Stomach (tissue), 4 donors: Measurements from ENCODE around the gene SLC27A6.
"Not testable (repeated sequence)": the region's sequence is repeated elsewhere in the genome, so short reads cannot be mapped to it uniquely, and the experiment has no call there.

Experiments
- POLR2A ChIP-seq, 4 donors: fragments of 450-650 bp; IDR thresholded peaks; one replicate each; pipeline ENCODE4 v1.6.1; 2016; ENCODE audit warnings: antibody characterized with exemption in 4 of 4, control low read depth in 2 of 4, mild to moderate bottlenecking in 1 of 4, moderate library complexity in 1 of 4
- TF ChIP-seq, protein P1 (sequence below), 7 experiments: fragments of 450-650 bp in 4 of 7; fragments of 200-600 bp in 3 of 7; sonication (generic) in 3 of 7; IDR thresholded peaks; one replicate each; pipeline ENCODE4 v1.5.1; 2016 to 2019; ENCODE audit warnings: antibody characterized with exemption in 7 of 7, control low read depth in 2 of 7, mild to moderate bottlenecking in 1 of 7

DNA sequence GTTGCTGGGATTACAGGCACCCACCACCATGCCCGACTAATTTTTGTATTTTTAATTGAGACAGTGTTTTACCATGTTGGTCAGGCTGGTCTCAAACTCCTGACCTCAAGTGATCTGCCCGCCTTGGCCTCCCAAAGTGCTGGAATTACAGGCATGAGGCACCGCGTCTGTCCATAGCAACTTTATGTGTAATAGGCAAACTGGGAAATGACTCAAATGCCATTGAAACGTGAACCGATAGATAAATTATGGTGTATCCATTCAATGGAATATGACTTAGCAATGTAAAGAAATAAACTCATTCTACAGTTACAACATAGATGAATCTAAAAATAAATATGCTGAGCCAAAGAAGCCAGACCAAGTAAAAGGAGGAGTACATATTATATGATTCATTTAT is 14.0 kb upstream of the SLC27A6 start:
- TF ChIP-seq, protein P1, sequence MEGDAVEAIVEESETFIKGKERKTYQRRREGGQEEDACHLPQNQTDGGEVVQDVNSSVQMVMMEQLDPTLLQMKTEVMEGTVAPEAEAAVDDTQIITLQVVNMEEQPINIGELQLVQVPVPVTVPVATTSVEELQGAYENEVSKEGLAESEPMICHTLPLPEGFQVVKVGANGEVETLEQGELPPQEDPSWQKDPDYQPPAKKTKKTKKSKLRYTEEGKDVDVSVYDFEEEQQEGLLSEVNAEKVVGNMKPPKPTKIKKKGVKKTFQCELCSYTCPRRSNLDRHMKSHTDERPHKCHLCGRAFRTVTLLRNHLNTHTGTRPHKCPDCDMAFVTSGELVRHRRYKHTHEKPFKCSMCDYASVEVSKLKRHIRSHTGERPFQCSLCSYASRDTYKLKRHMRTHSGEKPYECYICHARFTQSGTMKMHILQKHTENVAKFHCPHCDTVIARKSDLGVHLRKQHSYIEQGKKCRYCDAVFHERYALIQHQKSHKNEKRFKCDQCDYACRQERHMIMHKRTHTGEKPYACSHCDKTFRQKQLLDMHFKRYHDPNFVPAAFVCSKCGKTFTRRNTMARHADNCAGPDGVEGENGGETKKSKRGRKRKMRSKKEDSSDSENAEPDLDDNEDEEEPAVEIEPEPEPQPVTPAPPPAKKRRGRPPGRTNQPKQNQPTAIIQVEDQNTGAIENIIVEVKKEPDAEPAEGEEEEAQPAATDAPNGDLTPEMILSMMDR (IDR thresholded peaks at IDR 0.05) = not testable (repeated sequence)
- not testable (repeated sequence) for TF ChIP-seq POLR2A (IDR thresholded peaks at IDR 0.05)
